Stimulated activated naive CD8-positive, alpha-beta T cell treated with anti-CD3 and anti-CD28 coated beads, Interleukin-15, amount 100 ng/mL, for 72 hours (primary cell): ENCODE data around the gene MNS1.
"Not testable (repeated sequence)": the region's sequence is repeated elsewhere in the genome, so short reads cannot be mapped to it uniquely, and the experiment has no call there.

Experiments
- ATAC-seq: fragments of 150-1000 bp; cut with Tn5 transposase; 2 replicates; pipeline ENCODE4 v1.10.0; 2021; ENCODE audit warnings: mild to moderate bottlenecking, moderate library complexity
- DNase-seq, 2 donors: peaks; one replicate each; pipeline ENCODE4 v3.0.0; 2021 to 2022
- H3K27ac Mint-ChIP-seq, 2 donors: one replicate each; pipeline ENCODE4 v1.8.0; 2022; ENCODE audit warnings: mild to moderate bottlenecking in 2 of 2, mixed read lengths in 2 of 2, moderate library complexity in 2 of 2
- H3K27me3 Mint-ChIP-seq: one replicate; pipeline ENCODE4 v1.8.0; 2022; ENCODE audit warnings: mixed read lengths
- H3K4me1 Mint-ChIP-seq: one replicate; pipeline ENCODE4 v1.8.0; 2022; ENCODE audit warnings: mild to moderate bottlenecking, mixed read lengths
- H3K4me3 Mint-ChIP-seq, 2 donors: one replicate each; pipeline ENCODE4 v1.8.0; 2022; ENCODE audit warnings: mild to moderate bottlenecking in 2 of 2, mixed read lengths in 2 of 2, moderate library complexity in 1 of 2
- H3K9me3 Mint-ChIP-seq, 2 donors: one replicate each; pipeline ENCODE4 v1.8.0; 2022; ENCODE audit warnings: mixed read lengths in 2 of 2

The MNS1 gene

DNA sequence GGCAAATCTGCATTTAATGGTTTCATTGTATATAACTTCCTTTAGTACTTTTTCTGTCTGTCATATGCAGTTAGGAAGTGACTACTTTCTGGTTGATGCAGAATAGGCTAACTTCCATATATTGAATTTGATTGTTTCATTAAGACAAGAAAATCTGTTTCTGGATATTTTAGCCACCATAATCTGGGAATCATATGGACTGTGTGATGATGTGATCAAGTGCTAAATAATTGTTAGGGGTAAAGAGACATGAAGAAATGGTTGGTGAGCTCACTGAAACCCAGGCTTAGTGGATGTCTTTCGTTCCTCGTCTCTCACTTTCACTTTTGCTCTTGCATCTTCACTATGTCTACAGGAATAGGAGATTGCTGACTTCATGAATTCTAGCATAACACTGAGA is 3.5 kb upstream of the MNS1 start:
- peaks cover 18% of the 10 kb centered on the region for H3K27me3 Mint-ChIP-seq
- peaks cover 25% of the 10 kb centered on the region for H3K4me1 Mint-ChIP-seq
- peak overlapping the region; percentile 68 to 76 for H3K4me3 Mint-ChIP-seq
- DNase-seq (no peak), ATAC-seq (peak; percentile 53)
- H3K9me3 Mint-ChIP-seq = no peaks in the 10 kb centered on the region
- no peak overlapping the region for H3K27ac Mint-ChIP-seq

GRCh38 chr15:56467616-56468015 is 2.7 kb upstream of the MNS1 start:
- no peaks in the 10 kb centered on the region for H3K9me3 Mint-ChIP-seq
- H3K27me3 Mint-ChIP-seq = peaks cover 21% of the 10 kb centered on the region
- ATAC-seq = no peak
- no peak for DNase-seq
- H3K4me3 Mint-ChIP-seq = no peak overlapping the region
- H3K27ac Mint-ChIP-seq = no peak overlapping the region
- H3K4me1 Mint-ChIP-seq = peaks cover 25% of the 10 kb centered on the region

DNA sequence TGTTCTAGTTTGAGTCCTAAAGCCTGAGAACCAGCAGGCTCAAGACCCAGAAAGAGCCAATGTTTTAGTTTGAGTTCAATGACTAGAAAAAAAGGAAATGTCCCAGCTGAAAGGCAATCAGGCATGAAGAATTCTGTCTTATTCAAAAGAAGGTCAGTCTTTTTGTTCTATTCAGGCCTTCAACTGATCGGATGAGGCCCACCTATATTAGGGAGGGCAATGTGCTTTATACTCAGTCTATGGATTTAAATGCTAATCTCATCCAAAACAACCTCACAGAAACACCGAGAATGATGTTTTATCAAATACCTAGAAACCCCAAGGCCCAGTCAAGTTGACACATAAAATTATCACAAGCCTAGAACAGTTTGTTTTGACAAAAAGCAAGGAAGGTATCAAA is 4.0 kb downstream of the MNS1 start:
- Mint-ChIP-seq H3K9me3 (no peaks in the 10 kb centered on the region), H3K27ac (no peak overlapping the region), H3K4me3 (no peak overlapping the region), H3K4me1 (peaks cover 11% of the 10 kb centered on the region), H3K27me3 (peaks cover 37% of the 10 kb centered on the region)
- no peak for ATAC-seq
- DNase-seq = no peak

- H3K4me1 Mint-ChIP-seq = peaks cover 8% of the 10 kb centered on the region
- H3K4me3 Mint-ChIP-seq = no peak overlapping the region
- ATAC-seq (no peak), DNase-seq (no peak)
- H3K27ac Mint-ChIP-seq = no peak overlapping the region
- H3K9me3 Mint-ChIP-seq = no peaks in the 10 kb centered on the region
- H3K27me3 Mint-ChIP-seq = peaks cover 36% of the 10 kb centered on the region
Observed at GRCh38 chr15:56460071-56460470, 4.9 kb downstream of the MNS1 start.

DNA sequence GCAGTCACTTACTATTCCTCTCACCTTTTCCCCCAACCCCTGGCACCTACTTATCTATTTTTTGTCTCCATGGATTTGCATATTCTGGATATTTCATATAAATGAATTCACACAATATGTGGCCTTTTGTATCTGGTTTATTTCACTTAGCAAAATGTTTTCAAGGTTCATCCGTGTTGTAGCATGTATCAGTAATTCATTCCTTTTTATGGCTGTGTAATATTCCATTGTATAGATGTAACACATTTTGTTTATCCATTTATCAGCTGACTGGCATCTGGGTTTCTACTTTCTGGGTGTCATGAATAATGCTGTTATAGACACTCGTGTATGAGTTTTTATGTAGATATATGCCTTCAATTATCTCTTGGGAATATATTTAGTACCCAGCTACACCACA is 5.8 kb downstream of the MNS1 start:
- Mint-ChIP-seq H3K9me3 (no peaks in the 10 kb centered on the region), H3K4me1 (no peaks in the 10 kb centered on the region), H3K4me3 (no peak overlapping the region), H3K27ac (no peak overlapping the region), H3K27me3 (peaks cover 26% of the 10 kb centered on the region)
- ATAC-seq (no peak), DNase-seq (no peak)

- H3K4me1 Mint-ChIP-seq = no peaks in the 10 kb centered on the region
- no peak for DNase-seq
- peaks cover 11% of the 10 kb centered on the region for H3K27me3 Mint-ChIP-seq
- no peak overlapping the region for H3K27ac Mint-ChIP-seq
- no peak for ATAC-seq
- no peak overlapping the region for H3K4me3 Mint-ChIP-seq
- H3K9me3 Mint-ChIP-seq = no peaks in the 10 kb centered on the region
Observed at GRCh38 chr15:56456229-56456628, 8.7 kb downstream of the MNS1 start.

GRCh38 chr15:56454836-56455235 is 10.1 kb downstream of the MNS1 start:
- Mint-ChIP-seq H3K4me1 (no peaks in the 10 kb centered on the region), H3K27ac (no peak overlapping the region), H3K27me3 (peaks cover 19% of the 10 kb centered on the region), H3K9me3 (no peaks in the 10 kb centered on the region), H3K4me3 (no peak overlapping the region)
- ATAC-seq (no peak), DNase-seq (no peak)

DNA sequence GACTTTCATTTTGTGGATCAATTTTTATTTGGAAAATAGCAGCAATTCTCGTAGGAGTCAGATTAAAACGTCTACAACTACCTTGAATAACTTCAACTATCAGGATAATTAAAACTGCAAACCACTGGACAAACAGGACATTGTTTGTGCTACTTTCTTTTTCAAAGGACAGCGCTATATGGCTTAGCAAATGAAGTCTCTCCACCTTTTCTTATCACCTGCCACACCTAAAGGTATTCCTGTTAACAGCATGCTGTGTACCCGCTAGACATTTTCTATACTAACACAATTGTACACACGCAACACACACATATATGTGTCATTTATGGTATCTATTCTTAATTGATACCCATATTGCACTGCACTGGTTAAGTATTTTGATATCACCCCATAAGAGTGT is 19.2 kb downstream of the MNS1 start:
- no peaks in the 10 kb centered on the region for H3K9me3 Mint-ChIP-seq
- H3K4me1 Mint-ChIP-seq = no peaks in the 10 kb centered on the region
- H3K27me3 Mint-ChIP-seq = peaks cover 11% of the 10 kb centered on the region
- ATAC-seq (no peak), DNase-seq (no peak)
- H3K4me3 Mint-ChIP-seq = no peak overlapping the region
- H3K27ac Mint-ChIP-seq = no peak overlapping the region

DNA sequence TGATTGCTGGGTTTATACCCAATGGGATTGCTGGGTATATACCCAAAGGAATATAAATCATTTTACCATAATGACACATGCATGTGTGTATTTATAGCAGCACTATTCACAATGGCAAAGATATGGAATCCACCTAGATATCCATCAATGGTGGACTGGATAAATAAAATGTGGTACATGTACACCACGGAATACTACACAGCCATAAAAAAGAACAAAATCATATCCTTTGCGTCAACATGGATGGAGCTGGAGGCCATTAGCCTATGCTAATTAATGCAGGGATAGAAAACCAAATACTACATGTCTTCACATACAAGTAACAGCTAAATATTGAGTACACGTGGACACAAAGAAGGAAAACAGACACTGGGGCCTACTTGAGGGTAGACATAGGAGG is 22.6 kb downstream of the MNS1 start:
- DNase-seq (no peak), ATAC-seq (no peak)
- H3K27me3 Mint-ChIP-seq = peaks cover 11% of the 10 kb centered on the region
- no peak overlapping the region for H3K27ac Mint-ChIP-seq
- H3K9me3 Mint-ChIP-seq = no peaks in the 10 kb centered on the region
- H3K4me3 Mint-ChIP-seq = no peak overlapping the region
- H3K4me1 Mint-ChIP-seq = no peaks in the 10 kb centered on the region

GRCh38 chr15:56440214-56440770 is 24.6 kb downstream of the MNS1 start:
- no peak overlapping the region for H3K27ac Mint-ChIP-seq
- H3K4me1 Mint-ChIP-seq = no peaks in the 10 kb centered on the region
- ATAC-seq = no peak

DNA sequence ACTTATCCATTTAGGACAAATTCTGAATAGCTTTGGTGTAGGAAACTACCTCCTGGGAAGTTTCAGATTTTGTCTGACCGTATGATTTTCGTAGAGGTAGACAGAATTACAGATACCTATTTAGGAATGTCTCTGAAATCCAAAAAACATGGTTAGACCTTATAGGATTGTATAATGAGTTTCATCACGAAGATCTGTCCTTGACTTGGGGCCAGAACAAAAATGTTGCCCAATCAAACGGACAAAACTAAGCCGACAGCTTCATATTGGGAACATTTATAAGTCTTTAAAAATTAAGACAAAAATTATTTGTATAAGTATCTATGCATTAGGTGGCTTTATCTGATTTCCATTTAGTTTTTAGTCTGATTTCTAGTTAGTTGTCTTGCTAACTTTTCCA is 32.6 kb downstream of the MNS1 start:
- no peak overlapping the region for H3K27ac Mint-ChIP-seq
- peaks cover 12% of the 10 kb centered on the region for H3K27me3 Mint-ChIP-seq
- peaks cover 0 to 4% of the 10 kb centered on the region in 2 donors for H3K9me3 Mint-ChIP-seq
- no peaks in the 10 kb centered on the region for H3K4me1 Mint-ChIP-seq
- no peak for DNase-seq
- no peak for ATAC-seq
- H3K4me3 Mint-ChIP-seq = no peak overlapping the region

More at GRCh38 chr15:56440214-56440770, 24.6 kb downstream of the MNS1 start:
- H3K27me3 Mint-ChIP-seq = peaks cover 23% of the 10 kb centered on the region
- H3K9me3 Mint-ChIP-seq = peaks cover 0 to 4% of the 10 kb centered on the region in 2 donors
- no peak for DNase-seq
- no peak overlapping the region for H3K4me3 Mint-ChIP-seq

DNA sequence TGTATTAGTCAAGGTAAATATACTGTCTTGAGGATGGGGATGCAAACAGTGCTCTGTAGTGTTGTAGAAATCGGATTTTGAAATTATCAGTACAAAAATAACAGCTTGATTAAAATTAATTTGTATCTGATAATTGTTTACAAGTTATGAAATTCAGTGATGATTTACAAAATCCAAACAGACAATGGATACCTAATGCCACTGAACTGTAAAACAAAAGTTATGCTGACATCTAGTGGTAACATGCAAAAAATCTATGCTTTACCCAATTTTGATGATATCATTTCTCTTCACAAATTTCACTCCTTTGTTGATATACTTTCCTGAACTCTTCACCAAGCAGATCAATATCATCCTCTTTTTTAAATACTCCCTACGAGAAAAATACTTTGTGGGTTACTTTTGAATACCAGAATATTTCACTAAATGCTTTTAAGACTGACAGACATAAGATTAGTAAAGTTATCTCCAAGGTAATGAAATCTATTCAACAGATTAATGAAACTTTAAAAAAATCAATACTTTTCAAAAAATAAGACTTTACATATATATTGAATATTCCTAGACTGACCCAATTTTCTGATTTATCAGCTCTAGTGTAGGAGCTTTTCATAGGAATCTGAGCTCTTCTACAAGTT is 36.0 kb downstream of the MNS1 start:
- ATAC-seq = no peak
- H3K4me1 Mint-ChIP-seq = no peaks in the 10 kb centered on the region
- peaks cover 0 to 7% of the 10 kb centered on the region in 2 donors for H3K9me3 Mint-ChIP-seq
- no peak for DNase-seq
- no peaks in the 10 kb centered on the region for H3K27me3 Mint-ChIP-seq
- H3K27ac Mint-ChIP-seq = no peak overlapping the region
- no peak overlapping the region for H3K4me3 Mint-ChIP-seq

DNA sequence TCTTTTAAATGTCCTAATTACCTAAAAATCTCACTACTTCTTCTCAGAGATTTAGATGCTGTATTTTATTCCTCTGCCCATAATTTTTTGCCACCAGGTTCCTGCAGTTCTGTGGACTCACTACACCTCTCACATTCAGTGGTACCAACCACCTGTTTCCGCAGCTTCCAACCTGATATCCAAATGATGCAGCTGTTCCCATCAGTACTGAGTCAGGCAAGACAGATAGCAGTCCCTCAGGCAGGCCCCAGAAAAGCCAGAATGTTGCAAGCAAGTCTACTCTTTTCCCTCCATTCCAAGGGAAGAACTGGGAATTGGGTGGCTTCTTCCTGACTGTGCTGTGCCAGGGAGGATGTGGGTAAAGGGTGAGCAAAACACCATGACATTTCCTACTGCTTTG is 39.0 kb downstream of the MNS1 start:
- no peak for ATAC-seq
- Mint-ChIP-seq H3K27me3 (no peaks in the 10 kb centered on the region), H3K9me3 (peaks cover 0 to 7% of the 10 kb centered on the region in 2 donors), H3K4me3 (no peak overlapping the region), H3K27ac (no peak overlapping the region), H3K4me1 (no peaks in the 10 kb centered on the region)
- DNase-seq = no peak

- no peak for DNase-seq
- no peaks in the 10 kb centered on the region for H3K27me3 Mint-ChIP-seq
- no peak overlapping the region for H3K4me3 Mint-ChIP-seq
- H3K9me3 Mint-ChIP-seq = peaks cover 0 to 7% of the 10 kb centered on the region in 2 donors
- H3K27ac Mint-ChIP-seq = no peak overlapping the region
- H3K4me1 Mint-ChIP-seq = no peaks in the 10 kb centered on the region
- ATAC-seq = no peak
Observed at GRCh38 chr15:56425276-56425675, 39.7 kb downstream of the MNS1 start.

DNA sequence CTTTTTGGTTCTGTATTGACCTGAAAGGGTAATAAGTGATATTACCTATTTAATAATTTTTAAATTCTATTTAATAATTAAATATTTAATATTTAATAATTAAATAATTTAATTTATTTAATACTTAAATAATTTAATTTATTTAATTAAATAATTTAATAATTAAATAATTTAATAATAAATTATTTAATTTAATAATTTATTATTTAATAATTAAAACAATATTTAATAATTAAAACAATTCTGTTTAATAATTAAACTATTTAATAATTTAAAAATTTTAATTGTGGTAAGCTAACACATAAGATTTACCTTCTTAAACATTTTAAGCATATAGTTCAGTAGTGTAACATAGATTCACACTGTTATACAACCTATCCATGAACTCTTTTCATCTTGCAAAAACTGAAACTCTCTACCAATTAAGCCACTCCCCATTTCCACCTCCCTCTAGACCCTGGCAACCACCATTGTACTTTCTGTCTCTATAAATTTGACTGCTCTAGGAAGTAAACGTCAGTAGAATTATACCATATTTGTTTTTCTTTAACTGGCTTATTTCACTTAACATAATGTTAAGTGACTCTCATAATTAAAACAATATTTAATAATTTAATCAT is 51.7 kb downstream of the MNS1 start:
- not testable (repeated sequence) for H3K27me3 Mint-ChIP-seq, ATAC-seq, H3K4me1 Mint-ChIP-seq, H3K27ac Mint-ChIP-seq, DNase-seq, H3K4me3 Mint-ChIP-seq
- H3K9me3 Mint-ChIP-seq = peaks cover 0 to 15% of the 10 kb centered on the region in 2 donors

DNA sequence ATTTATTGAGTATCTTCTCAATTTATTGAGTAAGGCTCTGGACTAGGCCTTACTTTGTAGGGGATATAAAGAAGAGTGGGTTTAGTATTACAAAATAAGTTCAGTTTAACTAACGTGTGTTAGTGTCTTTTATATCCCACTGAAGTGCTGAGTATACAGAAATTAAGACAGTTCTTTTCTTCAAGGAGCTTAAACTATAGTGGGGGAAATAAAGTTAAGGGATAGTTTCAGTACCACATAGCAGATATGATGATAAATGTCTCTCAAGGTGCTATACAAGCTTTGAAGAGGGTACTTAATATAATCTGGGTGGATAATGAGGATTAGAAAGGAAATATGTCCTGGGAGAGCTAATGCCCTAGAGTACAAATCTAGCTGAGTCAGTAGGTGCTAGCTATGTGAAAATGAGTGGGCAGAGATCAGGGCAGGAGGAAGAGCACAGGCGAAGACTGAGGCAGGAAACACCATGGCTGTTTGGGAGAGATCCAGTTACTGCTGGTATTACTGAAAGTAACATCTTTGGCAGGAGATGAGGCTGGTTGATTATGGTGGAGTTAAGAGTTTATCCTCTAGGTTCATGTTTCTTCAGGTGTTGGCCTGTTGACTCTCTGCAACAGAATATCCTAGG is 53.7 kb downstream of the MNS1 start:
- Mint-ChIP-seq H3K4me1 (peaks cover 5% of the 10 kb centered on the region), H3K9me3 (no peaks in the 10 kb centered on the region), H3K4me3 (no peak overlapping the region), H3K27ac (peak overlapping the region in 1 of 2 donors; percentile 1), H3K27me3 (no peaks in the 10 kb centered on the region)
- no peak for ATAC-seq
- no peak for DNase-seq
